Liver (tissue), 3 donors: ENCODE measurements around the gene VPS26C.

Experiments
- FOXA1 ChIP-seq: IDR thresholded peaks from 2 replicates; pipeline ENCODE4 v1.6.1; 2016; ENCODE audit warnings: antibody characterized with exemption
- RAD21 ChIP-seq, 2 donors: IDR thresholded peaks; 2 replicates each; pipeline ENCODE4 v1.6.1; 2016; ENCODE audit warnings: antibody characterized with exemption in 2 of 2, mild to moderate bottlenecking in 2 of 2
- REST ChIP-seq: IDR thresholded peaks from 2 replicates; pipeline ENCODE4 v1.6.1; 2016; ENCODE audit warnings: antibody characterized with exemption, mild to moderate bottlenecking
- TAF1 ChIP-seq: conservative IDR thresholded peaks from 2 replicates; pipeline ENCODE4 v1.6.1; 2016; ENCODE audit warnings: antibody characterized with exemption, mild to moderate bottlenecking
- YY1 ChIP-seq: IDR thresholded peaks from 2 replicates; pipeline ENCODE4 v1.6.1; 2016; ENCODE audit warnings: antibody characterized with exemption, mild to moderate bottlenecking
- ZBTB33 ChIP-seq: IDR thresholded peaks from 2 replicates; pipeline ENCODE4 v1.6.1; 2016; ENCODE audit warnings: antibody characterized with exemption
- TF ChIP-seq, protein P1 (sequence below): fragments of 150-350 bp; IDR thresholded peaks from 2 replicates; pipeline ENCODE4 v1.5.1; 2017; ENCODE audit warnings: improper control_type of control experiment, low read depth, low read length; ENCODE audit not compliant: missing input control
- TF ChIP-seq, protein P2 (sequence below): IDR thresholded peaks from 2 replicates; pipeline ENCODE4 v1.6.1; 2016; ENCODE audit warnings: antibody characterized with exemption
- TF ChIP-seq, protein P3 (sequence below): IDR thresholded peaks from 2 replicates; pipeline ENCODE4 v1.6.1; 2016; ENCODE audit warnings: antibody characterized with exemption
- donor health status: healthy.
- donor health status: healthy.

DNA sequence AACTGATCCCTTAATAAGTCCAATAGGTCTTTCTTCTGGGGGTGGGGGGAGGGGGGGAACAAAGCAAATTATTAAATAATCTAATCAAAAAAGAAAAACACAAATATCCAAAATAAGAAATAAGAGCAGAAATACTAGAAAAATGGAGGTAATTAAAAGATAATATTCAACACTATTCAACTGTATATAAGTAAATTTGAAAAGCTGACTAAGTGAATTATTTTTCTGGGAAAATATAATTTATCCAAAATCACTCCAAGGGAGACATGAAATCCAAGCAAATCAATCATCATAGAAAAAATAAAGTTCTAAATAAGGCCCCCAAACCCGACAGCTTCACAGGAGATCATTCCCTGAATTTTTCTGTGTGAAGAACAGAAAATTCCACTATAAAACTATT lies 18.8 kb downstream of the VPS26C start:
- TF ChIP-seq, protein P1, sequence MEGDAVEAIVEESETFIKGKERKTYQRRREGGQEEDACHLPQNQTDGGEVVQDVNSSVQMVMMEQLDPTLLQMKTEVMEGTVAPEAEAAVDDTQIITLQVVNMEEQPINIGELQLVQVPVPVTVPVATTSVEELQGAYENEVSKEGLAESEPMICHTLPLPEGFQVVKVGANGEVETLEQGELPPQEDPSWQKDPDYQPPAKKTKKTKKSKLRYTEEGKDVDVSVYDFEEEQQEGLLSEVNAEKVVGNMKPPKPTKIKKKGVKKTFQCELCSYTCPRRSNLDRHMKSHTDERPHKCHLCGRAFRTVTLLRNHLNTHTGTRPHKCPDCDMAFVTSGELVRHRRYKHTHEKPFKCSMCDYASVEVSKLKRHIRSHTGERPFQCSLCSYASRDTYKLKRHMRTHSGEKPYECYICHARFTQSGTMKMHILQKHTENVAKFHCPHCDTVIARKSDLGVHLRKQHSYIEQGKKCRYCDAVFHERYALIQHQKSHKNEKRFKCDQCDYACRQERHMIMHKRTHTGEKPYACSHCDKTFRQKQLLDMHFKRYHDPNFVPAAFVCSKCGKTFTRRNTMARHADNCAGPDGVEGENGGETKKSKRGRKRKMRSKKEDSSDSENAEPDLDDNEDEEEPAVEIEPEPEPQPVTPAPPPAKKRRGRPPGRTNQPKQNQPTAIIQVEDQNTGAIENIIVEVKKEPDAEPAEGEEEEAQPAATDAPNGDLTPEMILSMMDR, result no peak
- TF ChIP-seq, protein P2, sequence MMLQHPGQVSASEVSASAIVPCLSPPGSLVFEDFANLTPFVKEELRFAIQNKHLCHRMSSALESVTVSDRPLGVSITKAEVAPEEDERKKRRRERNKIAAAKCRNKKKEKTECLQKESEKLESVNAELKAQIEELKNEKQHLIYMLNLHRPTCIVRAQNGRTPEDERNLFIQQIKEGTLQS, result no peak
- TF ChIP-seq RAD21 (IDR thresholded peaks at IDR 0.05), result no peak
- TF ChIP-seq, protein P3, sequence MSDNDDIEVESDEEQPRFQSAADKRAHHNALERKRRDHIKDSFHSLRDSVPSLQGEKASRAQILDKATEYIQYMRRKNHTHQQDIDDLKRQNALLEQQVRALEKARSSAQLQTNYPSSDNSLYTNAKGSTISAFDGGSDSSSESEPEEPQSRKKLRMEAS, result no peak
- TF ChIP-seq YY1, result no peak
- no peak for TF ChIP-seq TAF1
- TF ChIP-seq REST, result no peak
- TF ChIP-seq FOXA1, result no peak
- TF ChIP-seq ZBTB33, result no peak
